Measurements from ENCODE around the gene CAVIN2. TPM values are rescaled to one million over a fixed set of nuclear protein-coding genes. Genes with fewer than 3 reads are reported as not detected.

The CAVIN2 gene
- total RNA-seq, 4 donors from 2014 or later: 7.9 to 49.5 (median 15.2) TPM

DNA sequence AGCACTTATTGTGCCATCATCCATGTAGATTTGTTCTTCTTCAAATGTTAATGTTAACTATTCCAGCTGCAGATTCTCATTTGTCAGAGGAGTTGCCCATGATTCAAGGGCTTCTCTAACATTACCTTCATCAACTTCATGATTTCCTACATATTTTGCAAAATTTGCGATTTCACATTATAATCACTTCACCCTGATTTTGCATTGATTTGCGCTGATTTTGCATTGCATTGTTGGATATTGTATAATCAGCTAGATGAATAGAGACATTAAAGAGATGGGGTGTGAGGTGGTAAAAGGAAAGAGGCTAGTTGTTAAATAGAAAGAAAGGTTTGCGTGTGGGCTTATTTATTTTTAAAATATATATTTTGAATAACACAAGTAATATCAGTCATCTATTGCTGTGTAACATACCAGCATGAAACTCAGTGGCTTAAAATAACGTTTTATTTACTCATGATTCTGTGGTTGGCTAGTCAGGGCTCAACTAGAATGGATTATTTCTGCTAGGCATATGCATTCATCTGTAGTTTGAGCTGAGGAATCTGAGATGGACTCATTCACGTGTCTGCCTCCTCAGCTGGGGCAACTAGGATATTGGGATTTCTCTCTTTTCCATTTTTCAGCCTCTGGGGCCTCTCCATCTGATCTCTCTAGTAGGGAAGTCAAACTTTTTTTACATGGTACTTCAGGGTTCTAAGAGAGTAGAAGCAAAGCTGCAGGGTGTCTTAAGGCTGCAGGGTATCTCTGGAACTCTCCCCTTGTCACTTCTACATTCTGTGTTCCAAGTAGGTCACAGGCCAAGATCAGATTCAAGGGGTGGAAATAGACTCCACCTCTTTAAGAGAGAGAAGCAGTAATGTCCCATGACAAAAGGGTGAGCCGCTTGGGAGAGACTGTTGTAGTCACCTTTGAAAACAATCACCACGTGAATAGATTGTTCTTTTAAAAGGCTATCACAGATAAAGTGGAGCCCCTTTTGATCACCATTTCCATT lies 2.2 kb upstream of the CAVIN2 start:
- Histone ChIP-seq H3K4me1 (no peaks in the 10 kb centered on the region), H3K4me3 (no peak overlapping the region), H3K9me3 (no peaks in the 10 kb centered on the region), H3K27ac (no peak overlapping the region), H3K36me3 (no peaks in the 10 kb centered on the region), H3K27me3 (no peaks in the 10 kb centered on the region)
- no peak for DNase-seq
- TF ChIP-seq, protein P1, sequence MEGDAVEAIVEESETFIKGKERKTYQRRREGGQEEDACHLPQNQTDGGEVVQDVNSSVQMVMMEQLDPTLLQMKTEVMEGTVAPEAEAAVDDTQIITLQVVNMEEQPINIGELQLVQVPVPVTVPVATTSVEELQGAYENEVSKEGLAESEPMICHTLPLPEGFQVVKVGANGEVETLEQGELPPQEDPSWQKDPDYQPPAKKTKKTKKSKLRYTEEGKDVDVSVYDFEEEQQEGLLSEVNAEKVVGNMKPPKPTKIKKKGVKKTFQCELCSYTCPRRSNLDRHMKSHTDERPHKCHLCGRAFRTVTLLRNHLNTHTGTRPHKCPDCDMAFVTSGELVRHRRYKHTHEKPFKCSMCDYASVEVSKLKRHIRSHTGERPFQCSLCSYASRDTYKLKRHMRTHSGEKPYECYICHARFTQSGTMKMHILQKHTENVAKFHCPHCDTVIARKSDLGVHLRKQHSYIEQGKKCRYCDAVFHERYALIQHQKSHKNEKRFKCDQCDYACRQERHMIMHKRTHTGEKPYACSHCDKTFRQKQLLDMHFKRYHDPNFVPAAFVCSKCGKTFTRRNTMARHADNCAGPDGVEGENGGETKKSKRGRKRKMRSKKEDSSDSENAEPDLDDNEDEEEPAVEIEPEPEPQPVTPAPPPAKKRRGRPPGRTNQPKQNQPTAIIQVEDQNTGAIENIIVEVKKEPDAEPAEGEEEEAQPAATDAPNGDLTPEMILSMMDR (IDR thresholded peaks at IDR 0.05): no peak
- TF ChIP-seq POLR2A (IDR thresholded peaks at IDR 0.05): no peak

DNA sequence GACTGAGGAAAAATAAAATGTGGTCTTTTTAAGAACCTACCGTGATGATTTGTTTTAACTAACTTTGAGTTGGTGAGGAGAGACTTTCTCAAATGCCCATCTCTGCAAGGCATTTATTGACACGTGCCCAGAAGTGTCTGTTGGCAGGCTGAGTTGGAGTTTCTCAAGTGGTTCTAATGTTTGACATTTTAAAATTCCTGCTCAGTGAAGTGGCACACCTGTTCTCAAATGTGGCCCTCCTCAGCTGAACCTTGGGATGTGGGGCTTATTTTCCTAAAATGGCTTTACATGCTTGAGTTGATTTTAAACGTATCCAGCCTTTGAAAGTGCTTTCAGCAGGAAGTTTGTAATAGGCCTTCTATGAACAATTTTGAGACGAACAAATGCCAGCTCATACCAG lies 876 bp upstream of the CAVIN2 start:
- no peak for DNase-seq
- Histone ChIP-seq H3K36me3 (no peaks in the 10 kb centered on the region), H3K4me1 (no peaks in the 10 kb centered on the region), H3K9me3 (no peaks in the 10 kb centered on the region), H3K27me3 (no peaks in the 10 kb centered on the region), H3K27ac (peak overlapping the region in 3 of 4 donors; percentile 17 to 82 (median 31)), H3K4me3 (no peak overlapping the region)
- no peak for TF ChIP-seq POLR2A (IDR thresholded peaks at IDR 0.05)
- TF ChIP-seq, protein P1 (IDR thresholded peaks at IDR 0.05): no peak

DNA sequence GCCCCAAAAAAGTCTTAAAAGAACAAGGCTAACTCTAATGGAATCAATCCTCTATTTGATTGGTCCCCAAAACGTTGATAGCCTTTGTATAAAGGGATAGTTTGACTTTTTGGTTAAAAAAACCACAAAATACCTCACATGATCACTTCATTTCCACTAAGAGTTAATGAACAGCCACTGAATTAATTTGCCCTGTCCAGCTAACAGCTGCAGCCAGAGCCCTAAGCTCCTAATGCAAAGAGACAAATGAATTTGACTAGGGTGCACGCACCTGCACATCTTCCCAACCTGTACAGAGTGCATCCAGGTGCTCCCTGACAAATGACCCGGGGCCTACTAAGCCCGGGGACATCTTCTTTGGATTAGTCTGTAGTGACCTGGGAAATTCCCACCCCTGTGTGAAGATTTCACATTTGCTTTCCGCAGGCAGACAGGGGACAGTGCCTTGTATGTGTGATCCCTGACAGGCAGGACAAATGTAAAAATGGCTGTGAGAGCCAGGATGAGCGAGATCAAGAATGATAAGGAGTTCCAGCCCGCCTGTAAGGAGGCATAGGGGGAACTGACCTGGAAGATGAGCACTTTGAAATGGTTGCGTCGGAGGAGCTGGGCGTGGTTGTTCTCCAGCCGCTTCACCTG lies 893 bp downstream of the CAVIN2 start:
- TF ChIP-seq POLR2A (IDR thresholded peaks at IDR 0.05): no peak
- Histone ChIP-seq H3K27me3 (no peaks in the 10 kb centered on the region), H3K9me3 (no peaks in the 10 kb centered on the region), H3K4me1 (no peaks in the 10 kb centered on the region), H3K4me3 (peak overlapping the region; percentile 18 to 48 (median 34)), H3K36me3 (no peaks in the 10 kb centered on the region), H3K27ac (peak overlapping the region; percentile 47 to 82 (median 67))
- DNase-seq: no peak

DNA sequence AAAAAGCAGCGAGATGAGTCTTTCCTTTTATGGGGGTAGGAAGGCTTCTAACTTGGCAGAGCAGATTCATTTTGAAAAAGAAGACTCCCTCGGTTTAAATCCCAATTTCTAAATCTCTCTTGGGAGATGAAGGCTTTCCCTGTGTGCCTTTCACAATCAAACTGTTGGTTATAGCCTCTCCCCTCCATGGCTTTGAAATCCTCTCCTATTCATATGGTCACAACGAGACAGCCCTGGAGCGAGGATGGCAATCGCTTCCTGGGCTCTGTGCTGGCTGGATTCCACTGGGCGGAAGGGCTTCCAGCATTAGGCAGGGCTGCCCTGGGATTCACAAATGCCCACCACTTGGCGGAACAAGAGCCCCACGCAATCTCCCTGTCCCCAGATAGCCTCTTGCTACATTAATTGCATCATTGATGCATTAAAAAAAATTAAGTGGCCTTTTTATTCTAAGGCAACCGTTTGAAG lies 1.6 kb downstream of the CAVIN2 start:
- peak overlapping the region in 2 of 4 donors; percentile 76 to 82 for H3K27ac ChIP-seq

DNA sequence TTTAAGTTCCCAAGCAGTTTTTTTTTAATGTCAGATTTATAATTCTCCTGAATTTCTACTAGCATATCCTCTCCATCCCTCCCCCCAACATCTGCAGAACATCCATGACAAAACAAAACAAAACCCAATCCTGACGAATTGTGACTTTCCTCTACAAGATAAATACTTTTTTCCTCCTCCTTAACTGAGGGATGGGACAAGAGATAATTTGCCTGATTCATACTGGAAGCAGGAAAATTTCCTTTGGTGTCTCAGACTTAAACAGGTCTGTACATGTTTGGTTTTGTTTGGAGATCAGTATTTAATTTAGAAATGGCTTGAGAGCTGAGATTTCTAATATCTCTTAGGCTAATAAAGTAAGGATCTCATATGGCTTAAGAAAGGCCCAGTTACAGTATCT lies 2.2 kb downstream of the CAVIN2 start:
- Histone ChIP-seq H3K9me3 (no peaks in the 10 kb centered on the region), H3K27ac (peak overlapping the region in 1 of 4 donors; percentile 82), H3K4me3 (peak overlapping the region in 2 of 4 donors; percentile 9 to 48), H3K27me3 (no peaks in the 10 kb centered on the region), H3K4me1 (no peaks in the 10 kb centered on the region), H3K36me3 (no peaks in the 10 kb centered on the region)
- DNase-seq: no peak
- TF ChIP-seq, protein P1 (IDR thresholded peaks at IDR 0.05): no peak
- no peak for TF ChIP-seq POLR2A (IDR thresholded peaks at IDR 0.05)

More for the DNA sequence above, 1.6 kb downstream of the CAVIN2 start:
- no peak for DNase-seq
- H3K4me1 ChIP-seq: no peaks in the 10 kb centered on the region
- H3K36me3 ChIP-seq: no peaks in the 10 kb centered on the region
- no peaks in the 10 kb centered on the region for H3K27me3 ChIP-seq
- H3K9me3 ChIP-seq: no peaks in the 10 kb centered on the region
- TF ChIP-seq POLR2A (IDR thresholded peaks at IDR 0.05): no peak
- TF ChIP-seq, protein P1 (IDR thresholded peaks at IDR 0.05): no peak
- H3K4me3 ChIP-seq: peak overlapping the region in 2 of 4 donors; percentile 23 to 48

DNA sequence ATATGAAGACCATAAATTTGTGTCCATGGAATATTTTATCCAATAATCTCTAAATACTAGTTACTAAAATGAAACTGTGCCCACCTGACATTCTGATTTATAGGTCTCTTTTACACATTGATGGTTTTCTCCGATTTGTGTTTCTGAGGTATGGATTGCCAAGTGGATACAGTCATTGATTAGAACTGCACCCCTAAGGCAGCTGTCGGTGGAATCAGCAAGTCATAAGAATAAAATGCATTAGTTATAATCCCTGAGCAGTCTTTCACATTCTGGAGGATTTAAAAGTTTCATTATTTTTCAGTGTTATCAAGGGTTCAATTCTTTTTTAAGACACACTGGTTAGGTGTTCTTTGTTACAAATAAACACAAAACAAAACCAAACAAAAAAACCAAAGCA lies 6.0 kb downstream of the CAVIN2 start:
- Histone ChIP-seq H3K36me3 (no peaks in the 10 kb centered on the region), H3K9me3 (no peaks in the 10 kb centered on the region), H3K27me3 (no peaks in the 10 kb centered on the region), H3K27ac (no peak overlapping the region), H3K4me3 (peak overlapping the region in 1 of 4 donors; percentile 6), H3K4me1 (no peaks in the 10 kb centered on the region)
- no peak for TF ChIP-seq POLR2A (IDR thresholded peaks at IDR 0.05)
- TF ChIP-seq, protein P1 (IDR thresholded peaks at IDR 0.05): no peak
- DNase-seq: no peak

Measured in Peyer's patch (tissue), 4 donors.